HepG2 (cell line): ENCODE measurements around the gene TIRAP. TPM values are rescaled to one million over a fixed set of nuclear protein-coding genes. Genes with fewer than 3 reads are reported as not detected.

Source experiments
- KDM6A ChIP-seq: IDR thresholded peaks from 2 replicates; pipeline ENCODE4 v1.6.1; 2016; ENCODE audit warnings: low read depth
- MATR3 ChIP-seq: sonication (generic); formaldehyde crosslinking; IDR thresholded peaks from 2 replicates; pipeline ENCODE4 v1.4.0; 2020; ENCODE audit warnings: missing genetic modification reagents
- PLRG1 ChIP-seq: fragments of 450-650 bp; conservative IDR thresholded peaks from 2 replicates; pipeline ENCODE4 v1.6.1; 2016
- ZFP41 ChIP-seq: sonication (generic); formaldehyde crosslinking; IDR thresholded peaks from 2 replicates; pipeline ENCODE4 v1.4.0; 2020; ENCODE audit warnings: mild to moderate bottlenecking, missing genetic modification reagents, borderline replicate concordance
- ZNF292 ChIP-seq: sonication (generic); formaldehyde crosslinking; IDR thresholded peaks from 2 replicates; pipeline ENCODE4 v1.8.1; 2022; ENCODE audit warnings: mild to moderate bottlenecking, low read depth, missing genetic modification reagents, borderline replicate concordance
- ZNF33B ChIP-seq: sonication (generic); formaldehyde crosslinking; IDR thresholded peaks from 2 replicates; pipeline ENCODE4 v1.5.1; 2020; ENCODE audit warnings: mild to moderate bottlenecking, missing genetic modification reagents
- ZNF407 ChIP-seq: sonication (generic); formaldehyde crosslinking; IDR thresholded peaks from one replicate; pipeline ENCODE4 v1.5.1; 2020; ENCODE audit warnings: mild to moderate bottlenecking, missing genetic modification reagents; ENCODE audit errors: not compliant biosample characterization
- ZNF44 ChIP-seq: sonication (generic); formaldehyde crosslinking; IDR thresholded peaks from 2 replicates; pipeline ENCODE4 v1.5.1; 2020; ENCODE audit warnings: mild to moderate bottlenecking, missing genetic modification reagents
- ZNF496 ChIP-seq: sonication (generic); formaldehyde crosslinking; IDR thresholded peaks from 2 replicates; pipeline ENCODE4 v1.8.1; 2023; ENCODE audit warnings: mild to moderate bottlenecking, moderate library complexity, missing genetic modification reagents; ENCODE audit not compliant: insufficient replicate concordance
- ZNF501 ChIP-seq: sonication (generic); formaldehyde crosslinking; IDR thresholded peaks from 2 replicates; pipeline ENCODE4 v1.5.1; 2020; ENCODE audit warnings: mild to moderate bottlenecking, moderate library complexity, missing genetic modification reagents
- ZNF773 ChIP-seq: sonication (generic); formaldehyde crosslinking; IDR thresholded peaks from 2 replicates; pipeline ENCODE4 v1.4.0; 2020; ENCODE audit warnings: missing genetic modification reagents, borderline replicate concordance
- polyA plus RNA-seq, 8 experiments: library from polyadenylated mRNA; depleted of rRNA in 3 of 8; stranded (reverse) in 7 of 8; unstranded in 1 of 8; fragments of >200 nt; fragmentation: Illumina TruSeq in 4 of 8; extraction: Trizol in 4 of 8; gene quantifications; 2 replicates each; pipeline versions ENCODE4 v1.2.1 to v1.2.3, GENCODE V29; 2011 to 2016; ENCODE audit warnings: low read depth in 4 of 8, missing spikeins in 1 of 8, mixed read lengths in 1 of 8; ENCODE audit not compliant: insufficient read depth in 1 of 8
- total RNA-seq, 5 experiments: library from RNA; depleted of rRNA; stranded (reverse); fragments of >200 nt; fragmentation: Illumina TruSeq; extraction: Trizol; gene quantifications; 2 replicates each; pipeline ENCODE4 v1.2.3, GENCODE V29; 2016; ENCODE audit warnings: low read depth in 1 of 5
- TF ChIP-seq, protein P1 (sequence below): sonication (generic); formaldehyde crosslinking; IDR thresholded peaks from 2 replicates; pipeline ENCODE4 v1.5.0; 2020; ENCODE audit warnings: missing genetic modification reagents
- TF ChIP-seq, protein P2 (sequence below): sonication (generic); formaldehyde crosslinking; IDR thresholded peaks from 2 replicates; pipeline ENCODE4 v1.4.0; 2020; ENCODE audit warnings: missing genetic modification reagents, borderline replicate concordance
- TF ChIP-seq, protein P3 (sequence below): sonication (generic); formaldehyde crosslinking; IDR thresholded peaks from 2 replicates; pipeline ENCODE4 v1.4.0; 2020; ENCODE audit warnings: low read depth, missing genetic modification reagents

The TIRAP gene
- total and polyA plus RNA-seq, 2 of the 13 experiments (the other 11 are each of a cell fraction or from before 2014, with no cell fraction given), result 5.4 to 5.7 TPM

DNA sequence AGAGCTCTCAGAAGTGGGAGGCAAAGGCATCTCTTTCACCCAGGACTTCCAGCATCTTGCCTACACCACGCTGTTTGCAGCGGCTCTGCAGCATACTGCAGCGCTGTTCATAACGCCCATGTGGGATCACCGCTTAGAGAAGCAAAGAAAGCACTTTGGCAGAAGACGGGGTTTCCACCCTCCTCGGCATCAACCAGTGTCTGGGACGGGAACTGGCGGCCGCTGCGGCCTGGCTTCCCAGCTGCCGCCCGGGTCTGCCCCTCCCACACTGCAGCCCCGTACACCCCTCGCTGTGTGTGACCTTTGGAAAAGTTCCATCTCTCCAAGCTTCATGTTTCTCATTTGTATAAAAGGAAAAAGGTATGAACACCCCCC, 545 bp upstream of the TIRAP start (continued):
- TF ChIP-seq PLRG1 (no peak), MATR3 (CRISPR knock-in tag) (no peak), ZNF292 (CRISPR knock-in tag) (no peak), ZNF44 (no peak), ZNF501 (CRISPR knock-in tag) (no peak), ZNF407 (CRISPR knock-in tag) (peak; percentile 7), ZNF496 (CRISPR knock-in tag) (no peak), KDM6A (CRISPR knock-in tag) (0 out of 2 replicates have a peak, but pooled peaks have one; percentile 7), ZNF773 (no peak), ZNF33B (CRISPR knock-in tag) (no peak), ZFP41 (CRISPR knock-in tag) (no peak)
- TF ChIP-seq, protein P1, sequence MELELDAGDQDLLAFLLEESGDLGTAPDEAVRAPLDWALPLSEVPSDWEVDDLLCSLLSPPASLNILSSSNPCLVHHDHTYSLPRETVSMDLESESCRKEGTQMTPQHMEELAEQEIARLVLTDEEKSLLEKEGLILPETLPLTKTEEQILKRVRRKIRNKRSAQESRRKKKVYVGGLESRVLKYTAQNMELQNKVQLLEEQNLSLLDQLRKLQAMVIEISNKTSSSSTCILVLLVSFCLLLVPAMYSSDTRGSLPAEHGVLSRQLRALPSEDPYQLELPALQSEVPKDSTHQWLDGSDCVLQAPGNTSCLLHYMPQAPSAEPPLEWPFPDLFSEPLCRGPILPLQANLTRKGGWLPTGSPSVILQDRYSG, result no peak
- TF ChIP-seq, protein P2, sequence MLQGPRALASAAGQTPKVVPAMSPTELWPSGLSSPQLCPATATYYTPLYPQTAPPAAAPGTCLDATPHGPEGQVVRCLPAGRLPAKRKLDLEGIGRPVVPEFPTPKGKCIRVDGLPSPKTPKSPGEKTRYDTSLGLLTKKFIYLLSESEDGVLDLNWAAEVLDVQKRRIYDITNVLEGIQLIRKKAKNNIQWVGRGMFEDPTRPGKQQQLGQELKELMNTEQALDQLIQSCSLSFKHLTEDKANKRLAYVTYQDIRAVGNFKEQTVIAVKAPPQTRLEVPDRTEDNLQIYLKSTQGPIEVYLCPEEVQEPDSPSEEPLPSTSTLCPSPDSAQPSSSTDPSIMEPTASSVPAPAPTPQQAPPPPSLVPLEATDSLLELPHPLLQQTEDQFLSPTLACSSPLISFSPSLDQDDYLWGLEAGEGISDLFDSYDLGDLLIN, result no peak
- TF ChIP-seq, protein P3, sequence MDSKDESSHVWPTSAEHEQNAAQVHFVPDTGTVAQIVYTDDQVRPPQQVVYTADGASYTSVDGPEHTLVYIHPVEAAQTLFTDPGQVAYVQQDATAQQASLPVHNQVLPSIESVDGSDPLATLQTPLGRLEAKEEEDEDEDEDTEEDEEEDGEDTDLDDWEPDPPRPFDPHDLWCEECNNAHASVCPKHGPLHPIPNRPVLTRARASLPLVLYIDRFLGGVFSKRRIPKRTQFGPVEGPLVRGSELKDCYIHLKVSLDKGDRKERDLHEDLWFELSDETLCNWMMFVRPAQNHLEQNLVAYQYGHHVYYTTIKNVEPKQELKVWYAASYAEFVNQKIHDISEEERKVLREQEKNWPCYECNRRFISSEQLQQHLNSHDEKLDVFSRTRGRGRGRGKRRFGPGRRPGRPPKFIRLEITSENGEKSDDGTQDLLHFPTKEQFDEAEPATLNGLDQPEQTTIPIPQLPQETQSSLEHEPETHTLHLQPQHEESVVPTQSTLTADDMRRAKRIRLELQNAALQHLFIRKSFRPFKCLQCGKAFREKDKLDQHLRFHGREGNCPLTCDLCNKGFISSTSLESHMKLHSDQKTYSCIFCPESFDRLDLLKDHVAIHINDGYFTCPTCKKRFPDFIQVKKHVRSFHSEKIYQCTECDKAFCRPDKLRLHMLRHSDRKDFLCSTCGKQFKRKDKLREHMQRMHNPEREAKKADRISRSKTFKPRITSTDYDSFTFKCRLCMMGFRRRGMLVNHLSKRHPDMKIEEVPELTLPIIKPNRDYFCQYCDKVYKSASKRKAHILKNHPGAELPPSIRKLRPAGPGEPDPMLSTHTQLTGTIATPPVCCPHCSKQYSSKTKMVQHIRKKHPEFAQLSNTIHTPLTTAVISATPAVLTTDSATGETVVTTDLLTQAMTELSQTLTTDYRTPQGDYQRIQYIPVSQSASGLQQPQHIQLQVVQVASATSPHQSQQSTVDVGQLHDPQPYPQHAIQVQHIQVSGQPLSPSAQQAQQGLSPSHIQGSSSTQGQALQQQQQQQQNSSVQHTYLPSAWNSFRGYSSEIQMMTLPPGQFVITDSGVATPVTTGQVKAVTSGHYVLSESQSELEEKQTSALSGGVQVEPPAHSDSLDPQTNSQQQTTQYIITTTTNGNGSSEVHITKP, result no peak
